ENCODE results near the gene IP6K1. TPM values are rescaled to one million over a fixed set of nuclear protein-coding genes. Genes with fewer than 3 reads are reported as not detected.

IP6K1 gene
- total and polyA plus RNA-seq, 10 of the 15 experiments (the other 5 are each of a cell fraction or from before 2014, with no cell fraction given): 1.3 to 30.6 (median 18.2) TPM

- intact Hi-C loops (cut with micrococcal nuclease; ENCODE audit: unreplicated experiment): no loop called here
- no peak overlapping the region for H3K9ac ChIP-seq (ENCODE audit: control insufficient read depth, insufficient read depth, low read length)
- H3K4me1 ChIP-seq (ENCODE audit: control insufficient read depth, insufficient read depth, low read length): no peaks in the 10 kb centered on the region
- H3K27ac ChIP-seq (ENCODE audit: control insufficient read depth, insufficient read depth): no peak overlapping the region
- ChIA-PET RAD21 (ENCODE audit: unreplicated experiment) (no interaction called here), POLR2A (no interaction called here), SMC1A (ENCODE audit: uncharacterized antibody, unreplicated experiment) (no interaction called here), CTCF (interaction anchor here (1.1 kb wide), 1 partner anchor 19 kb away, joined by 3 read pairs; no protein-coding TSS in a partner anchor)
- TF ChIP-seq FOS (IDR thresholded peaks at IDR 0.05; ENCODE audit: borderline replicate concordance, extremely low read depth, insufficient read length): no peak
- TF ChIP-seq EP300 (IDR thresholded peaks at IDR 0.05; ENCODE audit: borderline replicate concordance in 1 of 2, control insufficient read depth in 1 of 2, low read depth in 2 of 2, low read length in 2 of 2): no peak
- TF ChIP-seq RBBP5 (conservative IDR thresholded peaks at IDR 0.05): no peak
- no peak for TF ChIP-seq ZNF384 (IDR thresholded peaks at IDR 0.05; ENCODE audit: borderline replicate concordance, low read depth, low read length)
- no peak for TF ChIP-seq ZSCAN29 (IDR thresholded peaks at IDR 0.05)
- TF ChIP-seq, protein P1, sequence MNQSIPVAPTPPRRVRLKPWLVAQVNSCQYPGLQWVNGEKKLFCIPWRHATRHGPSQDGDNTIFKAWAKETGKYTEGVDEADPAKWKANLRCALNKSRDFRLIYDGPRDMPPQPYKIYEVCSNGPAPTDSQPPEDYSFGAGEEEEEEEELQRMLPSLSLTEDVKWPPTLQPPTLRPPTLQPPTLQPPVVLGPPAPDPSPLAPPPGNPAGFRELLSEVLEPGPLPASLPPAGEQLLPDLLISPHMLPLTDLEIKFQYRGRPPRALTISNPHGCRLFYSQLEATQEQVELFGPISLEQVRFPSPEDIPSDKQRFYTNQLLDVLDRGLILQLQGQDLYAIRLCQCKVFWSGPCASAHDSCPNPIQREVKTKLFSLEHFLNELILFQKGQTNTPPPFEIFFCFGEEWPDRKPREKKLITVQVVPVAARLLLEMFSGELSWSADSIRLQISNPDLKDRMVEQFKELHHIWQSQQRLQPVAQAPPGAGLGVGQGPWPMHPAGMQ (IDR thresholded peaks at IDR 0.05; ENCODE audit: borderline replicate concordance): no peak
- TF ChIP-seq RAD21 (IDR thresholded peaks at IDR 0.05; ENCODE audit: insufficient read depth, low read depth, low read length): no peak
- no peak for TF ChIP-seq GABPA (IDR thresholded peaks at IDR 0.05; ENCODE audit: low read depth)
- TF ChIP-seq CEBPB (IDR thresholded peaks at IDR 0.05; ENCODE audit: borderline replicate concordance in 1 of 2, low read depth in 2 of 2, low read length in 2 of 2): no peak
- in situ Hi-C loops (cut with MboI): no loop called here
- peaks cover 15% of the 10 kb centered on the region for H3K79me2 ChIP-seq (ENCODE audit: control insufficient read depth, insufficient read depth, low read length)
- H3K36me3 ChIP-seq (ENCODE audit: control insufficient read depth in 2 of 2, insufficient read depth in 2 of 2, low read length in 1 of 2): peaks cover 0 to 2% of the 10 kb centered on the region in 2 experiments; a peak in 1 of 4 replicates
- DNase-seq (ENCODE audit: low read depth, low spot score) (no peak), ATAC-seq (no peak), FAIRE-seq (no peak)
- H3K9me3 ChIP-seq (replicated peaks; ENCODE audit: control insufficient read depth, insufficient read depth, low read length): no peaks in the 10 kb centered on the region
- no peaks in the 10 kb centered on the region for H4K20me1 ChIP-seq (ENCODE audit: control insufficient read depth, insufficient read depth)
- H2AFZ ChIP-seq (ENCODE audit: control insufficient read depth, low read depth, low read length): no peak overlapping the region
- H3K4me2 ChIP-seq (ENCODE audit: control insufficient read depth, insufficient read depth): no peak overlapping the region
- no peak overlapping the region for H3K4me3 ChIP-seq
- H3K27me3 ChIP-seq (replicated peaks in 1 of 2; ENCODE audit: control insufficient read depth in 2 of 2, insufficient read depth in 2 of 2, low read length in 1 of 2): no peaks in the 10 kb centered on the region
- BruUV-seq (replicated peaks): no TSS peak
- 85% methylated on average over 3 of the region's 3 CpGs for WGBS (ENCODE audit: insufficient coverage, insufficient replicate concordance, low lambda C conversion rate, missing lambda C conversion rate)
These were observed 10.8 kb downstream of the IP6K1 start for GRCh38 chr3:49775538-49775937.
